ENCODE data around the gene CD274.
"Not testable (repeated sequence)": the region's sequence is repeated elsewhere in the genome, so short reads cannot be mapped to it uniquely, and the experiment has no call there.

The CD274 gene

DNA sequence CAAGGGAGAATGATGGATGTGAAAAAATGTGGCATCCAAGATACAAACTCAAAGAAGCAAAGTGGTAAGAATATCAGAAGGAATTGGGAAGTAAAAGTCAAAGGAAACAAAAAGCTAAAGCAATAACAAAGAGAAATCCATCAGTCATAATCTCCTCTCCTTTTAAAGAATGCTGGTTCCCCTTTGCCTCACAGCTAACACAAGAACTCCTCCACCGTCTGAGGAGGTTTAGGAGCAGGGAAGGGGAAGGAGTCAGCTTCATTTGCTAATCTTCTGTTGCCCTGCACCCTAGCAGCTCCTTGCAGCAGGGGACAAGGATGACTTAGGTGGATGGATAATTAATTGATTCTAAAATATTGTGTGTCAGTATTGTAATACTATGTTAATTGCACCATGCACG lies 16.4 kb downstream of the CD274 start:
- DNase-seq (ENCODE audit: low spot score) = no peak

DNA sequence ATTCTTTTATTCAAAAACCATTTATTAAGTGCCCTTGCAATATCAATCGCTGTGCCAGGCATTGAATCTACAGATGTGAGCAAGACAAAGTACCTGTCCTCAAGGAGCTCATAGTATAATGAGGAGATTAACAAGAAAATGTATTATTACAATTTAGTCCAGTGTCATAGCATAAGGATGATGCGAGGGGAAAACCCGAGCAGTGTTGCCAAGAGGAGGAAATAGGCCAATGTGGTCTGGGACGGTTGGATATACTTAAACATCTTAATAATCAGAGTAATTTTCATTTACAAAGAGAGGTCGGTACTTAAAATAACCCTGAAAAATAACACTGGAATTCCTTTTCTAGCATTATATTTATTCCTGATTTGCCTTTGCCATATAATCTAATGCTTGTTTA lies 18.5 kb downstream of the CD274 start:
- no peak for DNase-seq (ENCODE audit: low spot score)

DNA sequence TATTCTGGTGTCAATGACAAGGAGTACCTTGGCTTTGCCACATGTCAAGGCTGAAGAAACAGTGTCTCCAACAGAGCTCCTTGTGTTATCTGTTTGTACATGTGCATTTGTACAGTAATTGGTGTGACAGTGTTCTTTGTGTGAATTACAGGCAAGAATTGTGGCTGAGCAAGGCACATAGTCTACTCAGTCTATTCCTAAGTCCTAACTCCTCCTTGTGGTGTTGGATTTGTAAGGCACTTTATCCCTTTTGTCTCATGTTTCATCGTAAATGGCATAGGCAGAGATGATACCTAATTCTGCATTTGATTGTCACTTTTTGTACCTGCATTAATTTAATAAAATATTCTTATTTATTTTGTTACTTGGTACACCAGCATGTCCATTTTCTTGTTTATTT lies 19.8 kb downstream of the CD274 start:
- no peak for DNase-seq (ENCODE audit: low spot score)

DNA sequence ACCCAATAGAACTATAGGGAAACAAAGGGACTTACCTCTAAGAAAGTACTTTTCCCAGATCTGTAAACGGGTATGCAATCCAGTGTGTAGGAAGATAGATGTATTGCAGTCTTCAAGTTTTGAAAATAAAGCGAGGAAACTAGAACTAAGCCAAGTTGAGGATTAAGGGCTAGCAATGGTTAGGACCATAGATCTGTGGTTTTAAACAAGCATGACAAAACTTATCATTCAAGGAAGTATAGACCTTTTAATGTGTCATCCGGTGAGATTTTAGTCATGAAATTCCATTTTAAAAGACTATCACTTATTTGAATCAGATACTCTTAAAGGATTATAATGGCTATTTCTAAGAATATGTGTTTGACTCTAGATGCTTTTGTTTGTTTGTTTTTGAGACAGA lies 20.5 kb downstream of the CD274 start:
- DNase-seq (ENCODE audit: low spot score) = no peak

GRCh38 chr9:5475611-5476010 lies 25.3 kb downstream of the CD274 start:
- not testable (repeated sequence) for DNase-seq (ENCODE audit: low spot score)

DNA sequence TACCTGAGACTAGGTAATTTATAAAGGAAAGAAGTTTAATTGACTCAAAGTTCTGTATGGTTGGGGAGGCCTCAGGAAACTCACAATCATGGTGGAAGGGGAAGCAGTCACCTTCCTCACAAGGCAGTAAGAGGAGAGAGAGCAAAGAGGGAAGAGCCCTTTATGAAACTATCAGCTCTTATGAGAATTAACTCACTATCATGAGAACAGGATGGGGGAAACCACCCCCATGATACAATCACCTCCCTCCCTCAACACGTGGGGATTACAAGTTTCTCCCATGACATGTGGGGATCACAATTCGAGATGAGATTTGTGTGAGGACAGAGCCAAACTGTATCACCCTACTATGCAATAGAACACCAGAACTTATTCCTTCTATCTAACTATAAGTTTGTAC lies 27.9 kb downstream of the CD274 start:
- no peak for DNase-seq (ENCODE audit: low spot score)

DNA sequence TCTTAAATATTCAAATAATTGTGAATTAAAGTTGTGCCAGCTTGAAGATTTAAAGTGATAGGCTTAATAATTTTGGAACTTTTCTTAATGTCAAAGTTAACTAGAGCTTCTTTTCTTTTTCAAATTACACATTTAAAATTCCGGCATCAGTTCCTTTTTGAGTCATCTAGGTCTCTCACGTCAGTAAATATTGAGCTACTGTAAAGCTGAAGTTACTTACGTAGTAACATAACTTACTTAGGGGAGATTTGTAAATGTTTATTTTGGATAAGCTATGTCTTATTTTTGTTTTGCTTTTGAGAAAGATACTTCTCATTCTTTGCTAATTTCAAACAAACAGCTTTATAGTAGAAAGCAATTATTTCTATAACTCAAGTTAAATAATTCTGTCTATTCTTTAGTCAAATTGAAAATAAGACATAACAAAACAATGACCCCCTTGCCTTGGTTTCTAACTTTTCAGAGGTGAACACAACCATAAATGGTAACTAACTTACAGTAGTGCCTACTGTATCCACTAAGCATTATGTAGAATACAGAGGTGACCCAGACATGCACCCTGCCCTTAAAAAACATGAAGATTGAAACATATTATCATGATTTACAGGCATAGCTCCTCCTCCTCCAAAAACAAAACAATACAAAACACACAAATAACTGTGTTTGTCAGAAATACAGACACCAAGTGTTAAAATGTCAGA lies 29.8 kb downstream of the CD274 start:
- DNase-seq (ENCODE audit: low spot score) = no peak

DNA sequence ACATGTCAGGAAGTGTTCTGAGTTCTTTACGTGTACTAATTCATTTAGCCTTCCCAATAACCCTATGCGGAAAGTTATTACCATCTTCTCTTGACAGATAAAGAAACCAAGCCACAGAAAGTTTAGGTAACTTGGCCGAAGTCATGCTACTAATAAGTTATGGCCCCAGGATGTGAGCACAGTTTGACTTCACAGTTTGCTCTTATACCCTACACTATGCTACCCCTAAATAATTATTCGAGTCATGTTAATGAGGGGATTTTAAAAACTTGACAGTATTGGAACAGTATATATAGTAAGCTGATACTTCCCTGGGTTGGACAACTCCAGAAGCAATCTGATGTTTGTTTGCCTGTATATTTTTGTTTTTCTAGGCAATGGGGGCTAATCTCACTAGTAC lies 30.6 kb downstream of the CD274 start:
- DNase-seq (ENCODE audit: low spot score) = no peak

GRCh38 chr9:5481322-5482040 lies 31.1 kb downstream of the CD274 start:
- DNase-seq (ENCODE audit: low spot score) = no peak

- no peak for DNase-seq (ENCODE audit: low spot score)
Observed at GRCh38 chr9:5482194-5482593, 31.9 kb downstream of the CD274 start.

DNA sequence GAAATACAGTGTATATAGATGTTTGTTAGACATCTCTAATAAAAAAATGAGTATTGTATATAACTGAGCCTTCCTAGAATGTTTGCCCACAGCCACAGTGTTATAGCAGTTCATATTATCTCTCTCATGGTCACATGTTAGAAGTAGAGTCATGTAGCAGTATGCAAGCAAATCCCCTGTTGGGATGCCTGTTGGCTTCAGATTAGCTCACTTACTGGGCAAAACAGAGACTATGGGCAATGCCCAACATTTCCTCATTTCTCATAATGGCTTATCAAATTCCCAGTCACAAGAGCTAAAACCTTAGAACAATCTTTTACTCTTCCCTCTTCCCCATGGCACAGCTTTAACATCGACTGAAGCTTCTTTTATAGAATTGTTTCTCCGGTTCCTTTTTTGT lies 33.0 kb downstream of the CD274 start:
- DNase-seq (ENCODE audit: low spot score) = no peak

- no peak for DNase-seq (ENCODE audit: low spot score)
Observed at GRCh38 chr9:5485378-5486085, 35.2 kb downstream of the CD274 start.

- DNase-seq (ENCODE audit: low spot score) = no peak
Observed at GRCh38 chr9:5486988-5487387, 36.6 kb downstream of the CD274 start.

- no peak for DNase-seq (ENCODE audit: low spot score)
Observed at GRCh38 chr9:5488221-5489008, 38.1 kb downstream of the CD274 start.

GRCh38 chr9:5489630-5490490 lies 39.5 kb downstream of the CD274 start:
- no peak for DNase-seq (ENCODE audit: low spot score)

DNA sequence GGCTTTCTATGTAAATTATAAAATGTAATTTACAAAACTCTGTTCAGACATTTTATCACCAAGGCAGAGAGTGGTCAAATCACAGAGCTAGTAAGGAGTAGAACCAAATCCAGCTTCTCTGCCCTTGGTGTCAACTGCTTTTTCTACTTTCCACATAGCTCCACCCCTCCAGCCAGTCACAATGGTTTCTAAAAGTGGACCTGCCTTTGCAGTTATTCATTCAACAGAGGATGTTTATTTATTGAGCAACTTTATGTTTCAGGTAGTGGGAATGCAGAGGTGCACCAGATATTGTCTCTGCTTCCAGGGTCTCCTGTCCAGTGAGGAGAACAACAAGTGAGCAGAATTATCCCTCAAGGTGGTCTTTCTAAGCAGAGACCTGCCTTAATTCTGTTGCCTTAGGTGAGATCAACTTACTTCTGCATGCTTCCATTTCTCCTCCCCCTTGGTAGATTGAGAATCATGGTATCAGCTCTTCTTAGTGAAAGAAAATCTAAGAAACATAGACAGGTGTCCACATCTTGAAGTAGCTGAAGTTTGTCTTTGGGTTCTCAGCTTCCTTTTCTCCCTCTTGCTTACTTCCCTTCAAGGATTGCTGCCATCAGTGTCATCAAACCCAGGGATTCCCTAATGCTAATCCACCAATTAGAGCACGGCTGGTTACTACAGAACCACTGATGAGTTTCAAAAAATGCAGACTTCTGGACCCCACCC lies 42.8 kb downstream of the CD274 start:
- no peak for DNase-seq (ENCODE audit: low spot score)

DNA sequence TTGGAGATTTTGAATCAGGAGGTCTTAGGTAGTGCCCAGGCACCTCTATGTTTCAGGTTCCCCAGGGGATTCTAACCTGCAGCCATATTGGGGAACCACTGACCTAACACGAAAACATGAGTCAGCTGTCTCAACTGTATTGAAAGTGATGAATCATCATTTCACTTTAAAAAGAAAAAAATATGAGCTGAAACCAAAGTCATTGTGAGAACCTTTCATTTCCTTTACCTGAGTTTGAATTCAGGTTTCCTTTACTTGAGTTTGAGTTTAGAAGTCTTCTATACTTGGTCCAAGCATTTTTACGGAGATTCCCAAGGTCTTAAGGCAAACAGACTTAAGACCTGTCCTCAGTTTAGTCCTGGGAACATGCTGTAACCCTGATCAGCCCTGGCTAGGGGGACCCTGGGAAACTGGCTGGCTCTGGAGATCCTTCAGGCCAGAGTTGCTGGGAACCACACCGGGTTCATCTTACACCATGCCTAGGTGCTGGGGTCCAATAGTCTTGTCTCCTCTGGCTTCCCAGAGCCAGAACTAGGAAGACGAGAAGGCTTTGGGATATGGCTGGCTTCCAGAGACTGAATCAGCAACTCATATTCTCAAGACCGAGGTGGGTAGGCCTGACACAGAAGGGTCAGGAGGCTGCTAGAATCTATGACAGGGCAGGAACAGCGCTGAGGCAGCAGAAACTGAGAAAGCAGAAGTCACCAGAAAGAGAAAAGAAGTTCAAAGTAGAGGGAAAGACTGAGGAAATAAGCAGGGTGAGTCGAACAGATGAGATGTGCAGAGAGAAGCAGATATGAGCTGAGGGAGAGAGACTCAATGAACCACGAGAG lies 43.6 kb downstream of the CD274 start:
- no peak for DNase-seq (ENCODE audit: low spot score)

GRCh38 chr9:5494765-5495164 lies 44.4 kb downstream of the CD274 start:
- DNase-seq (ENCODE audit: low spot score) = not testable (repeated sequence)

DNA sequence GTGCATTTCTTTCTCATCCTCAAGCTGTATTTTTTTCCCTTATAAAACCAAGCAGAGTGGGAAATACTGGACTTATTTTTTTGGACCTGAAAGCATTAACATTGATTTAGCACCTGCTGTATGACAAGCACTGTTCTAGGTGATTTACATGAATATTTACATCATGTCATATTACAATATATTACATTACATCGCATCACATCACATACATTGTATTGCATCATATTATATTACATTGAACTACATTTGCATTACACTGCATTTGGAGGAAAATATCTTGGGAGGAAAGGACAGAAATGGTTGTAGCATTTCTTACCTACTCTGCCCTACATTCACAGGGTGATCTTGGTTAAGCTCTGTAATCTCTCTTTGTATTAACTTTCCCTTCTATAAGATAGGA lies 48.8 kb downstream of the CD274 start:
- no peak for DNase-seq (ENCODE audit: low spot score)

DNA sequence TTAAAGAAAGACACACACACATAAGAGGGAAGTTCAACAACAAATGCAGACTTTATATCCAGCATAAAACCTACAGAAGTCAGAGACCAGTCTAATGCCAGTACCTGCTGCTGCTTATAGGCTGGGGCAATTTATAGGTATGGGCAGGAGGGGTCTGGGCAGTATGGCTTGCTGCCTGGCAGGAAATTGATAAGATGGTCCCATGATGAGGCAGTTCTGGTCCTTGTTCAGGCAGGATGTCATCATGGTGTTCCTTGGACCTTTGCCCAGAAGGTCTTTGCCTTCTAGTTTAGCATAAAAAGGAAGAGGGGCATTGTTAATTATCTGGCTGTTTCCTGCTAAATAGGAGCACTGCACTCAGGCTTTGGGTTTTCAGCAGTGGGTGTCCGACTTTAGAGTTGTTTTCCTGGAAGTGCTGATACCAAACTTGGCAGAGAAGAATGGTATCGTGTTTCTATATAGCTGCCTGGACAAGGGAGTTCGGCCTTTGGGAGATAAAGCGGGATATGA lies 49.6 kb downstream of the CD274 start:
- no peak for DNase-seq (ENCODE audit: low spot score)

All from germinal center (tissue), 1 donor.